ENCODE results near the gene ROR1. TPM values are rescaled to one million over a fixed set of nuclear protein-coding genes. Genes with fewer than 3 reads are reported as not detected.

The ROR1 gene
- total and polyA plus RNA-seq, 7 experiments from 2014 or later = 0.07 to 0.22 (median 0.16) TPM; not detected in 4

DNA sequence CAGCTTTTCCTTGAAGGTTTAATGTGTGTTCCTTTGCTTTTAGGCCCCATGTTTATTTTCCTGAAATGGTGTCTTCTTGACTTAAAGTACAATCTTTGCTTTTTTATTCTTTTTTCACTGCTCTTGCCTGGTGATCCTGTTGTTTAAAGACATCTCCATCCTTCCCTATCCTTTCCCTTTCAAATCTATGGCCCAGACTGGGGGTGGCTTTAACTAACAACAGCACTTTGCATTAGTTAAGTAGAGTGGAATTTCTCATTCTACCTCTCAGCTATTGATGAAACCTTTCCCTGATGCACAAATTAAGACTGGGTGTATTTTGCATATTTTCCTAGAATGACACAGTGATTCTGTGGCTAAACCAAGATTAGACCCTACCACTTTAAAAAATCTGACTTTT lies 84.3 kb downstream of the ROR1 start:
- H3K27ac Mint-ChIP-seq = no peak overlapping the region
- DNase-seq = no peak
- intact Hi-C loops (cut with micrococcal nuclease) = no loop called here
- Histone ChIP-seq H3K4me1 (ENCODE audit: control insufficient read depth in 2 of 2, insufficient read depth in 2 of 2, low read length in 2 of 2) (no peaks in the 10 kb centered on the region), H3K27ac (ENCODE audit: low read depth, low read length) (no peak overlapping the region), H3K9me3 (ENCODE audit: control insufficient read depth in 2 of 3, low read length in 3 of 3) (peaks cover 0 to 9% (median 0%) of the 10 kb centered on the region in 3 experiments), H3K27me3 (ENCODE audit: control insufficient read depth in 2 of 2, insufficient read depth in 2 of 2, low read length in 2 of 2) (no peaks in the 10 kb centered on the region), H3K4me3 (ENCODE audit: low read length) (no peak overlapping the region), H3K36me3 (ENCODE audit: control insufficient read depth in 2 of 3, insufficient read depth in 3 of 3, low read length in 3 of 3) (no peaks in the 10 kb centered on the region)
- CTCF ChIA-PET = no interaction called here
- no peak for ATAC-seq
- peaks cover 4 to 29% (median 14%) of the 10 kb centered on the region in 11 donors for H3K9me3 Mint-ChIP-seq
- H3K4me3 Mint-ChIP-seq = no peak overlapping the region
- peaks cover 0 to 4% (median 0%) of the 10 kb centered on the region in 5 donors for H3K36me3 Mint-ChIP-seq
- POLR2A ChIA-PET = no interaction called here
- peaks cover 0 to 10% (median 4%) of the 10 kb centered on the region in 5 donors for H3K27me3 Mint-ChIP-seq
- no peaks in the 10 kb centered on the region for H3K4me1 Mint-ChIP-seq

DNA sequence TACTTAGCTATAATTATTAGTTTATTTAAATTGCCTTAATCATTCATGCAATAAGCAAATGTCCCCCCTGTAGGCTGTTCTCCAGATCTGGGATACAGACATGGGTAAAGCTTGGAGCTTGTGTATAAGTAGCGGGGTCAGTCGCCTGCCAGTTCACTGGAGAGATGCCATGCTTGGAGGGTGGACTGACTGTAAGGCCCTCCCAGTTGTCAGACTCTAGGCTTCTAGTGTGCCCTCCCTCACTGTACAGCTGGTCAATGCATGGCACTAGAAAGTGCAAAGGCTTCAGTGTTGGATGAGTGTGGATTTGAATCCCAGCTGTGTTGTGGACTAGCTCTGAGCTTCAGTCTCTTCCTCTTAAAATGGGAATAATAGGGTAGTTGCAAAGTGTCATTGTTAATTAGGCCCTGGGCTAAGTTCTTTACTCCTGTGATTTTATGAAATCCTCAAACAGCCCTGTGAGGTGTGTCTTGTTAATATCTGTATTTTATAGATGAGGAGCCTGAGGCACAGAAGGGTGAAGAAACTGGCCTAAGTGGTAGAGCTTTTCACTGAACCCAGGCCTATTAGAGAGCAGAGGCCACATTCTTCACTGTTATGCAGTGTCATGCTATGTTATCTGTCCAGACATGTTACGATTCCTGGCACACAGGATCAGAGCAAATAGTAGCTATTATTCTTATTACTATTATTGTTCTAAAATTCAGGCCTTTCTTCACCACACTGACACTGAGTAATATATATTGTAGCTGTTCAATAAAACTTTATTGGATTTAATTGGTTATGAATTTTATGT lies 85.9 kb downstream of the ROR1 start:
- H3K36me3 Mint-ChIP-seq = peaks cover 0 to 4% (median 0%) of the 10 kb centered on the region in 5 donors
- no peaks in the 10 kb centered on the region for H3K4me1 Mint-ChIP-seq
- H3K4me3 Mint-ChIP-seq = no peak overlapping the region
- H3K9me3 Mint-ChIP-seq = peaks cover 4 to 29% (median 14%) of the 10 kb centered on the region in 11 donors
- ATAC-seq = no peak
- no peaks in the 10 kb centered on the region for H3K27me3 ChIP-seq (ENCODE audit: control insufficient read depth in 2 of 2, insufficient read depth in 2 of 2, low read length in 2 of 2)
- ChIA-PET POLR2A (no interaction called here), CTCF (no interaction called here)
- peaks cover 0 to 9% (median 0%) of the 10 kb centered on the region in 3 experiments for H3K9me3 ChIP-seq (ENCODE audit: control insufficient read depth in 2 of 3, low read length in 3 of 3)
- no peak overlapping the region for H3K27ac Mint-ChIP-seq
- peaks cover 0 to 10% (median 3%) of the 10 kb centered on the region in 5 donors for H3K27me3 Mint-ChIP-seq
- intact Hi-C loops (cut with micrococcal nuclease) = no loop called here
- no peak overlapping the region for H3K4me3 ChIP-seq (ENCODE audit: low read length)
- H3K27ac ChIP-seq (ENCODE audit: low read depth, low read length) = no peak overlapping the region
- no peak for DNase-seq
- H3K36me3 ChIP-seq (ENCODE audit: control insufficient read depth in 2 of 3, insufficient read depth in 3 of 3, low read length in 3 of 3) = no peaks in the 10 kb centered on the region
- no peaks in the 10 kb centered on the region for H3K4me1 ChIP-seq (ENCODE audit: control insufficient read depth in 2 of 2, insufficient read depth in 2 of 2, low read length in 2 of 2)

DNA sequence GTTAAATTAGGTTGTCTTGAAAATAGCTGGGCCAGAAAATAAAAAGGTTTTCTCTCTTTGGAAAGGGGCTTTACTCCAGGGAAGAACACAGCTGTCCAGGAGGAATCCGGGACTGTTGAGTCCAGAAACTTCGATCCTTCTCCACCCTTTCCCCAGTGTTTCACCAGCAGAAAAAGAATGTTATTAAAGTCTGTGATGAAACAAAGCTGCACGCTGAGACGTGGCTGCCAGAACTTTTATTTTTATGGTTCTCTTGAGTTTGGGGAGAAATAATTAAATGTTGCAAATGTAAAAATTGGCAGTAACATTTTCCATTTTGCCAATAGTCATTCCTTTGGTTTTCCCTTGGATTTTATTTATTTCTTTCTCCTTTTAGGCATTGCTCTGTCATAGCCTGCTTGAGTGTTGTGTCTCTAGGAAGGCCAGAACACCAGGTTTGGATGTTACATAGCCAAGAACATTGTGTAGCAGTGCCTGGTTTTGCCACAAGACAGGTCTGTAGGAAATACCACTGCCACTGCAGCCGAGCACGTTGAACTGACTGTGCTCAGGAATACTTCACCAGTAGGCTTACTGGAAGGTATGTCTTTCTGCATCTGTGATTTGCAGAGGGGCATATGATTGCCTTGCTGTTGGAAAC lies 87.4 kb downstream of the ROR1 start:
- intact Hi-C loops (cut with micrococcal nuclease) = no loop called here
- no peak for DNase-seq
- Mint-ChIP-seq H3K27ac (no peak overlapping the region), H3K36me3 (peaks cover 0 to 4% (median 0%) of the 10 kb centered on the region in 5 donors), H3K4me3 (no peak overlapping the region), H3K27me3 (peaks cover 0 to 10% (median 4%) of the 10 kb centered on the region in 5 donors), H3K9me3 (peaks cover 4 to 16% (median 8%) of the 10 kb centered on the region in 11 donors), H3K4me1 (no peaks in the 10 kb centered on the region)
- no peaks in the 10 kb centered on the region for H3K4me1 ChIP-seq (ENCODE audit: control insufficient read depth in 2 of 2, insufficient read depth in 2 of 2, low read length in 2 of 2)
- H3K36me3 ChIP-seq (ENCODE audit: control insufficient read depth in 2 of 3, insufficient read depth in 3 of 3, low read length in 3 of 3) = no peaks in the 10 kb centered on the region
- CTCF ChIA-PET = no interaction called here
- POLR2A ChIA-PET = no interaction called here
- peaks cover 0 to 5% (median 0%) of the 10 kb centered on the region in 3 experiments for H3K9me3 ChIP-seq (ENCODE audit: control insufficient read depth in 2 of 3, low read length in 3 of 3)
- ATAC-seq = no peak
- no peak overlapping the region for H3K4me3 ChIP-seq (ENCODE audit: low read length)
- H3K27ac ChIP-seq (ENCODE audit: low read depth, low read length) = no peak overlapping the region
- H3K27me3 ChIP-seq (ENCODE audit: control insufficient read depth in 2 of 2, insufficient read depth in 2 of 2, low read length in 2 of 2) = no peaks in the 10 kb centered on the region

DNA sequence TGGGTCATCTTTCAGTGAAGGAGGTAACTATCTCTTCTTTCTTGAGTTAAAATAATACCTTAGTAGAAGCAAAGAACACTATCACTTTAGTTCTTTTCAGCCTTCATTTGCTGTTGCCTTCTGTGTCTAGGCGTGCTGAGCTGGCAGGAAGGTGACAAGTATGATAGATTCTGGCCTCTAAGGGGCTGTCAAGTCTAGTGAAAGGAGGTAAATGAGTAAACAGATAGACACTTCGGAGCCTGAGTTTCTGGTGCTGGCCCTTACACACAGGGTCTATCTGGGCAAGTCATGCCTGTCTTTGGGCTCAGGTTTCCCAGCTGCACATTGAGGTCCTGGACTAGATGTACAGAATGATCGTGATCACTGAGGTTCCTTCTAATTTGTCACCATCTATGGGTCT lies 89.3 kb downstream of the ROR1 start:
- no peak for ATAC-seq
- H3K27me3 ChIP-seq (ENCODE audit: control insufficient read depth in 2 of 2, insufficient read depth in 2 of 2, low read length in 2 of 2) = no peaks in the 10 kb centered on the region
- H3K4me1 ChIP-seq (ENCODE audit: control insufficient read depth in 2 of 2, insufficient read depth in 2 of 2, low read length in 2 of 2) = no peaks in the 10 kb centered on the region
- H3K9me3 ChIP-seq (ENCODE audit: control insufficient read depth in 2 of 3, low read length in 3 of 3) = no peaks in the 10 kb centered on the region
- CTCF ChIA-PET = interaction anchor here (0.7 kb wide), 1 partner anchor 1023 kb away, joined by 3 read pairs; no protein-coding TSS in a partner anchor
- H3K36me3 ChIP-seq (ENCODE audit: control insufficient read depth in 2 of 3, insufficient read depth in 3 of 3, low read length in 3 of 3) = no peaks in the 10 kb centered on the region
- no peak overlapping the region for H3K27ac ChIP-seq (ENCODE audit: low read depth, low read length)
- H3K4me3 Mint-ChIP-seq = no peak overlapping the region
- peaks cover 0 to 10% (median 4%) of the 10 kb centered on the region in 5 donors for H3K27me3 Mint-ChIP-seq
- no peak overlapping the region for H3K4me3 ChIP-seq (ENCODE audit: low read length)
- H3K9me3 Mint-ChIP-seq = peaks cover 0 to 3% (median 0%) of the 10 kb centered on the region in 11 donors
- DNase-seq = no peak
- no peaks in the 10 kb centered on the region for H3K36me3 Mint-ChIP-seq
- no peaks in the 10 kb centered on the region for H3K4me1 Mint-ChIP-seq
- intact Hi-C loops (cut with micrococcal nuclease) = no loop called here
- POLR2A ChIA-PET = no interaction called here
- H3K27ac Mint-ChIP-seq = no peak overlapping the region

DNA sequence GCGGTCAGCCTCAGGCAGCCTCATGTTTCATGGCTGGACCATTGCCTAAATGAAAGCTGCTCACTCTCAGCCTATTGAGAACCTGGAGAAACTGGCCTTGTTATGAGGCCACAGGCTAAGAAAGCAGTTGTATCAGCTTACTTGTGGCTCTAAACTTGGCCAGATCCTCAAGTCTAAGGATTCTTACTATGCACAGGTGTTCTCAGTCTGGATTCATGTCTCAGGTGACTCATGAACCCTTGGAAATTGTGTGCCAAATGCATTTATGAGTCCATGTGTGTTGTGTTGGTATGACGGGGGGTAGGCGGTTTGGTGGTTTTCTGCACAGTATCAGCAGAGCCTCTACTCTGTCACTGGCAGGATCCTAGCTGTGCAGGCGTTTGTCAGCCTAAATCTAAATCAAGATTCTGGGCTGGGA lies 90.4 kb downstream of the ROR1 start:
- no peaks in the 10 kb centered on the region for H3K36me3 Mint-ChIP-seq
- no peak overlapping the region for H3K4me3 Mint-ChIP-seq
- H3K4me3 ChIP-seq (ENCODE audit: low read length) = no peak overlapping the region
- POLR2A ChIA-PET = no interaction called here
- no peak overlapping the region for H3K27ac ChIP-seq (ENCODE audit: low read depth, low read length)
- H3K27me3 ChIP-seq (ENCODE audit: control insufficient read depth in 2 of 2, insufficient read depth in 2 of 2, low read length in 2 of 2) = no peaks in the 10 kb centered on the region
- H3K4me1 ChIP-seq (ENCODE audit: control insufficient read depth in 2 of 2, insufficient read depth in 2 of 2, low read length in 2 of 2) = no peaks in the 10 kb centered on the region
- no peak overlapping the region for H3K27ac Mint-ChIP-seq
- DNase-seq (no peak), ATAC-seq (no peak)
- intact Hi-C loops (cut with micrococcal nuclease) = no loop called here
- no peaks in the 10 kb centered on the region for H3K36me3 ChIP-seq (ENCODE audit: control insufficient read depth in 2 of 3, insufficient read depth in 3 of 3, low read length in 3 of 3)
- H3K4me1 Mint-ChIP-seq = no peaks in the 10 kb centered on the region
- H3K9me3 ChIP-seq (ENCODE audit: control insufficient read depth in 2 of 3, low read length in 3 of 3) = no peaks in the 10 kb centered on the region
- CTCF ChIA-PET = interaction anchor here (0.6 kb wide), 1 partner anchor 1018 kb away, joined by 3 read pairs; no protein-coding TSS in a partner anchor
- peaks cover 0 to 10% (median 0%) of the 10 kb centered on the region in 5 donors for H3K27me3 Mint-ChIP-seq
- no peaks in the 10 kb centered on the region for H3K9me3 Mint-ChIP-seq

DNA sequence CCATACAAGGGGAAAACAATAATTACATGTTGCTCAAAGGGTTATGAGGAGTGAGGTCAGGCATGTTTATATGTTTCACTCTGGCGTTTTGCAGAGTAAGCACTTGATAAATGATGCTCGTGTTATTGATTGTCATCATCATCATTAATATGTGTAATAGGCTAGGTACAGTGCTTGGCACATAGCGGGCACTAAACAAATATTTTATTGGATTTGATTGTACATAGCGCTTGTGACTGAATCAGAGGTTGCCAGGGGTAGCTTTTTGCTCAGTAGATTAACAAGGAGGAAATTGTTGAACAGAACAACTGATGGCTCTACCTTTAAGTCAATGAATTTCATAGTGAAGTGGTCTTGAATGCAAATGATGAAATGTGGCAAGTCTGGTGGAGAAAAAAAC lies 91.7 kb downstream of the ROR1 start:
- H3K27ac Mint-ChIP-seq = no peak overlapping the region
- Histone ChIP-seq H3K4me3 (ENCODE audit: low read length) (no peak overlapping the region), H3K27me3 (ENCODE audit: control insufficient read depth in 2 of 2, insufficient read depth in 2 of 2, low read length in 2 of 2) (no peaks in the 10 kb centered on the region), H3K36me3 (ENCODE audit: control insufficient read depth in 2 of 3, insufficient read depth in 3 of 3, low read length in 3 of 3) (no peaks in the 10 kb centered on the region), H3K9me3 (ENCODE audit: control insufficient read depth in 2 of 3, low read length in 3 of 3) (no peaks in the 10 kb centered on the region), H3K4me1 (ENCODE audit: control insufficient read depth in 2 of 2, insufficient read depth in 2 of 2, low read length in 2 of 2) (no peaks in the 10 kb centered on the region), H3K27ac (ENCODE audit: low read depth, low read length) (no peak overlapping the region)
- no peak overlapping the region for H3K4me3 Mint-ChIP-seq
- no peaks in the 10 kb centered on the region for H3K4me1 Mint-ChIP-seq
- ATAC-seq = no peak
- DNase-seq = no peak
- H3K9me3 Mint-ChIP-seq = peaks cover 0 to 3% (median 0%) of the 10 kb centered on the region in 11 donors
- ChIA-PET CTCF (no interaction called here), POLR2A (no interaction called here)
- H3K27me3 Mint-ChIP-seq = peaks cover 0 to 10% (median 0%) of the 10 kb centered on the region in 5 donors
- H3K36me3 Mint-ChIP-seq = no peaks in the 10 kb centered on the region
- intact Hi-C loops (cut with micrococcal nuclease) = no loop called here
